Myocyte (in vitro differentiated cells): ENCODE data around the gene TMEM121B. TPM values are rescaled to one million over a fixed set of nuclear protein-coding genes. Genes with fewer than 3 reads are reported as not detected.

Source experiments
- DNase-seq: peaks from one replicate; pipeline ENCODE4 v3.0.0-alpha.2; 2012; ENCODE audit warnings: low read depth
- total RNA-seq: library from RNA; depleted of rRNA; stranded (reverse); fragments of >200 nt; gene quantifications from 2 replicates; pipeline ENCODE4 v1.2.3, GENCODE V29; 2014

Gene TMEM121B
- total RNA-seq, 1 donor from 2014 or later: 2.8 TPM

- DNase-seq: no peak
Observed at GRCh38 chr22:17110791-17111550, 10.2 kb downstream of the TMEM121B start.

GRCh38 chr22:17109976-17110375 is 11.2 kb downstream of the TMEM121B start:
- DNase-seq: no peak

- no peak for DNase-seq
Observed at GRCh38 chr22:17109113-17109865, 11.9 kb downstream of the TMEM121B start.

GRCh38 chr22:17108256-17109112 is 12.7 kb downstream of the TMEM121B start:
- DNase-seq: no peak

- no peak for DNase-seq
Observed at GRCh38 chr22:17107547-17107810, 13.7 kb downstream of the TMEM121B start.

- no peak for DNase-seq
Observed at GRCh38 chr22:17106785-17107546, 14.2 kb downstream of the TMEM121B start.

- no peak for DNase-seq
Observed at GRCh38 chr22:17106161-17106784, 14.9 kb downstream of the TMEM121B start.

- DNase-seq: no peak
Observed at GRCh38 chr22:17105143-17106129, 15.7 kb downstream of the TMEM121B start.

GRCh38 chr22:17104336-17104935 is 16.7 kb downstream of the TMEM121B start:
- DNase-seq: no peak

GRCh38 chr22:17103351-17103750 is 17.8 kb downstream of the TMEM121B start:
- no peak for DNase-seq

GRCh38 chr22:17102297-17102667 is 18.9 kb downstream of the TMEM121B start:
- no peak for DNase-seq

GRCh38 chr22:17101475-17102296 is 19.5 kb downstream of the TMEM121B start:
- peak; percentile 17 for DNase-seq

- no peak for DNase-seq
Observed at GRCh38 chr22:17100621-17101020, 20.5 kb downstream of the TMEM121B start.

- no peak for DNase-seq
Observed at GRCh38 chr22:17098379-17098819, 22.8 kb downstream of the TMEM121B start.

GRCh38 chr22:17097701-17098100 is 23.5 kb downstream of the TMEM121B start:
- no peak for DNase-seq

- DNase-seq: no peak
Observed at GRCh38 chr22:17097062-17097461, 24.1 kb downstream of the TMEM121B start.

GRCh38 chr22:17096071-17096470 is 25.1 kb downstream of the TMEM121B start:
- DNase-seq: no peak

- DNase-seq: no peak
Observed at GRCh38 chr22:17095538-17095937, 25.6 kb downstream of the TMEM121B start.
